GM23248 (cell line): ENCODE measurements around the gene MFSD11. TPM values are rescaled to one million over a fixed set of nuclear protein-coding genes. Genes with fewer than 3 reads are reported as not detected.

Experiments
- DNase-seq: peaks from one replicate; pipeline ENCODE4 v3.0.0-alpha.2; 2015
- H2AFZ ChIP-seq: fragments of 200-600 bp; sonication (generic); 2 replicates; pipeline ENCODE4 v1.6.1; 2016; ENCODE audit warnings: antibody characterized with exemption
- H3F3A ChIP-seq: fragments of 200-600 bp; sonication (generic); 2 replicates; pipeline ENCODE4 v1.6.1; 2016; ENCODE audit warnings: mild to moderate bottlenecking, antibody characterized with exemption, mixed run types; ENCODE audit not compliant: insufficient read depth
- H3K27ac ChIP-seq: fragments of 200-600 bp; sonication (generic); 2 replicates; pipeline ENCODE4 v1.5.1; 2016; ENCODE audit warnings: mild to moderate bottlenecking
- H3K27me3 ChIP-seq: fragments of 200-600 bp; sonication (generic); replicated peaks from 2 replicates; pipeline ENCODE4 v1.6.1; 2016; ENCODE audit warnings: mild to moderate bottlenecking; ENCODE audit not compliant: insufficient read depth
- H3K36me3 ChIP-seq: fragments of 200-600 bp; sonication (generic); 2 replicates; pipeline ENCODE4 v1.6.1; 2016; ENCODE audit warnings: low read depth, mild to moderate bottlenecking
- H3K4me1 ChIP-seq: fragments of 200-600 bp; sonication (generic); 2 replicates; pipeline ENCODE4 v1.6.1; 2016; ENCODE audit warnings: mild to moderate bottlenecking; ENCODE audit not compliant: insufficient read depth
- H3K4me2 ChIP-seq: fragments of 200-600 bp; sonication (generic); one replicate; pipeline ENCODE4 v1.6.1; 2016; ENCODE audit warnings: mild to moderate bottlenecking; ENCODE audit not compliant: unreplicated experiment
- H3K4me3 ChIP-seq: fragments of 200-600 bp; sonication (generic); 2 replicates; pipeline ENCODE4 v1.5.1; 2016; ENCODE audit warnings: mild to moderate bottlenecking
- H3K79me2 ChIP-seq: fragments of 200-600 bp; sonication (generic); 2 replicates; pipeline ENCODE4 v1.6.1; 2016; ENCODE audit warnings: mild to moderate bottlenecking; ENCODE audit not compliant: insufficient read depth
- H3K9ac ChIP-seq: fragments of 200-600 bp; sonication (generic); 2 replicates; pipeline ENCODE4 v1.6.1; 2016; ENCODE audit warnings: mild to moderate bottlenecking
- H3K9me2 ChIP-seq: fragments of 200-600 bp; sonication (generic); 2 replicates; pipeline ENCODE4 v1.6.1; 2016; ENCODE audit warnings: mixed run types, mild to moderate bottlenecking, moderate library complexity; ENCODE audit not compliant: insufficient read depth
- H3K9me3 ChIP-seq: fragments of 200-600 bp; sonication (generic); one replicate; pipeline ENCODE4 v1.6.1; 2017; ENCODE audit warnings: low read depth
- H4K20me1 ChIP-seq: fragments of 200-600 bp; sonication (generic); 2 replicates; pipeline ENCODE4 v1.6.0; 2016; ENCODE audit not compliant: insufficient read depth
- EZH2 ChIP-seq: fragments of 200-600 bp; sonication (generic); IDR thresholded peaks from 2 replicates; pipeline ENCODE4 v1.6.1; 2018; ENCODE audit warnings: antibody characterized with exemption, mild to moderate bottlenecking; ENCODE audit not compliant: insufficient read depth, poor library complexity, severe bottlenecking
- EZH2phosphoT487 ChIP-seq: fragments of 200-600 bp; sonication (generic); IDR thresholded peaks from 2 replicates; pipeline ENCODE4 v1.6.1; 2018; ENCODE audit warnings: antibody characterized with exemption, moderate library complexity, mild to moderate bottlenecking, low read depth; ENCODE audit not compliant: insufficient read depth
- WGBS, 2 experiments: methylation state at CpG; one replicate each; pipeline ENCODE4 v1.1.6; 2015 to 2017; ENCODE audit warnings: low lambda C conversion rate in 2 of 2, low coverage in 1 of 2; ENCODE audit errors: missing lambda C conversion rate in 2 of 2; 5-methylcytosine and 5-hydroxymethylcytosine counted together
- in situ Hi-C: fragments of 300-500 bp; cut with MboI; formaldehyde crosslinking; loops from 2 replicates; pipeline ENCODE4 v1.15.0; 2020
- polyA plus RNA-seq: library from polyadenylated mRNA; unstranded; fragments of >200 nt; fragmentation: Nextera tagmentation; extraction: Ambion mirVana; gene quantifications from 2 replicates; pipeline ENCODE4 v1.2.1, GENCODE V29; 2016
- total RNA-seq: library from RNA; depleted of rRNA; stranded (reverse); fragments of >200 nt; shearing (Covaris generic); gene quantifications from 2 replicates; pipeline ENCODE4 v1.2.3, GENCODE V29; 2014

Gene MFSD11
- total and polyA plus RNA-seq, 2 experiments from 2014 or later: 24.2 to 29.8 TPM

GRCh38 chr17:76701471-76701967 lies 36.4 kb upstream of the MFSD11 start:
- peak overlapping the region; percentile 86 for H3K4me2 ChIP-seq
- H2AFZ ChIP-seq: no peak overlapping the region
- peaks cover 99% of the 10 kb centered on the region for H3K79me2 ChIP-seq
- WGBS, 2 experiments: 59 to 62% methylated on average over 11 of the region's 11 CpGs
- H3K4me3 ChIP-seq: peak overlapping the region; percentile 67; the same call in 1 of the 2 replicates
- no peaks in the 10 kb centered on the region for H3K36me3 ChIP-seq
- peaks cover 56% of the 10 kb centered on the region for H3K4me1 ChIP-seq
- TF ChIP-seq EZH2: no peak
- TF ChIP-seq EZH2phosphoT487: no peak
- in situ Hi-C loops: no loop called here
- H3K9me3 ChIP-seq: no peaks in the 10 kb centered on the region
- no peaks in the 10 kb centered on the region for H3K9me2 ChIP-seq
- no peak for DNase-seq
- H3K27ac ChIP-seq: peak overlapping the region; percentile 98
- H3F3A ChIP-seq: peaks cover 48% of the 10 kb centered on the region
- H4K20me1 ChIP-seq: no peaks in the 10 kb centered on the region; the same call in 1 of the 2 replicates
- H3K9ac ChIP-seq: peak overlapping the region; percentile 86
- no peaks in the 10 kb centered on the region for H3K27me3 ChIP-seq

DNA sequence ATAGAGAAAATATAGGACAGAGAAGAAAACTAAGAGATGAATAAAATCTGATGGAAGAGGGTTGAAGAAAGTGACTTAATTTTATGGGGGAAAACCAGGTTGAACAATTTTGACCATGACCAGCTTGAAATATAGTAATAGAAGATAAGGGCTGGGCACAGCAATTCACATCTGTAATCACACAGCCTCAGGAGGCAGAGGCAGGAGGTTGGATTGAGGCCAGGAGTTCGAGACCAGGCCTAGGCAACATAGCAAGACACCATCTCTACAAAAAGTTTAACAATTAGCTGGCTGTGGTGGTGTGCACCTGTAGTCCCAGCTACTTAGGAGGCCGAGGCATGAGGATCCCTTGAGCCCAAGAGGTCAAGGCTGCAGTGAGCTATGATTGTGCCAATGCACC lies 35.8 kb upstream of the MFSD11 start:
- peaks cover 4% of the 10 kb centered on the region; the same call in 1 of the 2 replicates for H4K20me1 ChIP-seq
- no peaks in the 10 kb centered on the region for H3K27me3 ChIP-seq
- peaks cover 55% of the 10 kb centered on the region for H3K4me1 ChIP-seq
- H3K36me3 ChIP-seq: no peaks in the 10 kb centered on the region
- peaks cover 99% of the 10 kb centered on the region for H3K79me2 ChIP-seq
- H3K27ac ChIP-seq: peak overlapping the region; percentile 98; the same call in 1 of the 2 replicates
- in situ Hi-C loops: no loop called here
- no peak for DNase-seq
- peaks cover 43% of the 10 kb centered on the region for H3F3A ChIP-seq
- no peaks in the 10 kb centered on the region for H3K9me3 ChIP-seq
- 0 out of 2 replicates have a peak overlapping the region, but pooled peaks have one; percentile 86 for H3K9ac ChIP-seq
- WGBS, 2 experiments: 50 to 60% methylated on average over 2 of the region's 2 CpGs
- H3K4me3 ChIP-seq: no peak overlapping the region
- H3K4me2 ChIP-seq: peak overlapping the region; percentile 86
- no peaks in the 10 kb centered on the region for H3K9me2 ChIP-seq
- TF ChIP-seq EZH2: no peak
- no peak for TF ChIP-seq EZH2phosphoT487
- no peak overlapping the region for H2AFZ ChIP-seq

DNA sequence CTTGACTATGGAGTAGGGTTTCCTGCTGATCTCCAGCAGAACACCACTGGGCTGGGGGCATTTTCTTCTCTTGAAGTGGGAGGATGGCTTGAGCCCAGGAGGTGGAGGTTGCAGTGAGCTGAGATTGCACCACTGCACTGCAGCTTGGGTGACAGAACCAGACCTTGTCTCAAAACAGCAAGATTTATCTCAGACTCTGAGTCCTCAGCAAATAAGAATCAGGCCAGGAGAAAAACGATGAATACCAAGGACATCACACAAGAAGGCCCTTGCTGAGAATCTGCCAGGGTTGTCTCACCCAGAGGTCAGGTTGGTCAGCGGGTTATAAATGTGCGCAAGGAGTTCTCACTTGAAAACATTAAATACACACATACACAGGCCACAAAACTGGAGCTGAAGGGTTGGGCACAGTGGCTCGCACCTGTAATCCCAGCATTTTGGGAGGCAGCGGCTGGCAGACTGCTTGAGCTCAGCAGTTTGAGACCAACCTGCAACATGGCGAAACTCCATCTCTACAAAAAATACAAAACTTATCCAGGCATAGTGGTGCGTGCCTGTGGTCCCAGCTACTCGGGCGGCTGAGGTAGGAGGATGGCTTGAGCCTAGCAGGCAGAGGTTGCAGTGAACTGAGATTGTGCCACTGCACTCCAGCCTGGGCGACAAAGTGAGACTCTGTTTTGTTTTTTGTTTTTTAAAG lies 34.8 kb upstream of the MFSD11 start:
- H3K27me3 ChIP-seq: no peaks in the 10 kb centered on the region
- in situ Hi-C loops: no loop called here
- peaks cover 99% of the 10 kb centered on the region for H3K79me2 ChIP-seq
- DNase-seq: no peak
- H3K9ac ChIP-seq: no peak overlapping the region
- H3K9me2 ChIP-seq: no peaks in the 10 kb centered on the region
- peaks cover 52% of the 10 kb centered on the region for H3K4me1 ChIP-seq
- no peak overlapping the region for H3K27ac ChIP-seq
- no peak overlapping the region for H3K4me2 ChIP-seq
- no peaks in the 10 kb centered on the region for H3K9me3 ChIP-seq
- no peak for TF ChIP-seq EZH2
- TF ChIP-seq EZH2phosphoT487: no peak
- H4K20me1 ChIP-seq: peaks cover 7% of the 10 kb centered on the region; the same call in 1 of the 2 replicates
- H3K4me3 ChIP-seq: no peak overlapping the region
- peaks cover 41% of the 10 kb centered on the region for H3F3A ChIP-seq
- no peak overlapping the region for H2AFZ ChIP-seq
- no peaks in the 10 kb centered on the region for H3K36me3 ChIP-seq
- 92 to 95% methylated on average over 10 of the region's 10 CpGs for WGBS, 2 experiments

DNA sequence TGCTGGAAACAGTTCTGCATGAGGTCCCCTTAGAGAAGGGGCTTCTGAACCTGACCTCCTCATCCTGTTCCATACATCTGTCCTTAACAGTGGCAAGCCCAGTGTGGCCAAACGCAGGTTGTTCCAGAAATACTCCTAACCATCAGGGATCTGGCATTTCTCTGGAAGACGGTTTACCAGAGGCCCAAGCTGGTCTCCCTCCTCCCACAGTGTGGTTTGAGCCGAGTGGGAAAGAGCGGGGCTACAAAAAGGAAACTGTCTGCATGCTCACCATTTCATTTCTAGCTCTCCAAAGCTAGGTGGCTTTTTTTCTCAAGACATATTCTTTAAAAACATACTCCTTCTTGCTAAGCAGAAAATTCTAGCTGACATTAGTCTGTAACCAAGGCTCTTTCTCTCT lies 33.1 kb upstream of the MFSD11 start:
- Histone ChIP-seq H3K27ac (no peak overlapping the region), H2AFZ (no peak overlapping the region), H3K79me2 (peaks cover 97% of the 10 kb centered on the region), H3F3A (peaks cover 38% of the 10 kb centered on the region), H3K36me3 (no peaks in the 10 kb centered on the region), H3K9me3 (no peaks in the 10 kb centered on the region), H3K4me3 (no peak overlapping the region), H3K9ac (no peak overlapping the region; the same call in 1 of the 2 replicates), H3K9me2 (no peaks in the 10 kb centered on the region), H3K4me1 (peaks cover 43% of the 10 kb centered on the region), H3K4me2 (no peak overlapping the region), H3K27me3 (no peaks in the 10 kb centered on the region), H4K20me1 (peaks cover 7% of the 10 kb centered on the region; the same call in 1 of the 2 replicates)
- 56 to 57% methylated on average over 4 of the region's 4 CpGs for WGBS, 2 experiments
- in situ Hi-C loops: no loop called here
- TF ChIP-seq EZH2phosphoT487 (no peak), EZH2 (no peak)
- DNase-seq: no peak
